DOHH2 (cell line): ENCODE data around the gene UNC80.

ENCODE experiments used
- CTCF ChIP-seq: fragments of 200-600 bp; sonication (generic); IDR thresholded peaks from one replicate; pipeline ENCODE4 v1.5.1; 2014; ENCODE audit warnings: antibody characterized with exemption, mild to moderate bottlenecking, low read depth, low read length; ENCODE audit not compliant: poor library complexity, severe bottlenecking
- EZH2phosphoT487 ChIP-seq: fragments of 200-600 bp; sonication (generic); IDR thresholded peaks from 2 replicates; pipeline ENCODE4 v1.6.1; 2017; ENCODE audit warnings: borderline replicate concordance, mild to moderate bottlenecking, antibody characterized with exemption, low read length, moderate library complexity, mixed read lengths

GRCh38 chr2:209943776-209944175 is 172.1 kb downstream of the UNC80 start:
- TF ChIP-seq CTCF (no peak), EZH2phosphoT487 (no peak)
